Fibroblast of mammary gland (primary cell): Measurements from ENCODE around the gene EIF4A3.

Experiments used
- DNase-seq: peaks from one replicate; pipeline ENCODE4 v3.0.0-alpha.2; 2010; ENCODE audit warnings: low read depth
- H3K4me3 ChIP-seq: 2 replicates; pipeline ENCODE4 v1.5.1; 2011; ENCODE audit warnings: low read depth, mild to moderate bottlenecking, low read length, moderate library complexity; ENCODE audit not compliant: control insufficient read depth
- TF ChIP-seq, protein P1 (sequence below): conservative IDR thresholded peaks from 2 replicates; pipeline ENCODE4 v1.5.1; 2011; ENCODE audit warnings: low read depth, low read length, inconsistent platforms; ENCODE audit not compliant: control insufficient read depth, insufficient read depth

Gene EIF4A3

DNA sequence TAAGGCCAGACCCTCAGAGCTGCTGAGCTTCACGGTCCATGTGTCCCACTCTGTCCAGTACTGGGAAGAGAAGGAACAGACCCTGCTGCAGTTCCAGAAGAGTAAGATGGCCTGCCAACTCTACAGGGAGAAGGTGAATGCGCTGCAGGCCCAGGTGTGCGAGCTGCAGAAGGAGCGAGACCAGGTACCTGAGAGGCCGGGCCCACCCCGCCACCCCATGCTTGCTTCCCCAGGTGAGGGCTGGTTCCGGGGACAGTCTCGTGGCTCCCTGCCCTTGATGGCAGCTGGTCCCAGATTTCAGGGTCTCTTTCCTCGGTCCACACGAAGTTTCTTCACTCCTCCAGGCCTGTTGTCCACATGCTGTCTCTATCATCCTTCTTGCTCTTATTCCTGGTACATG lies 43.8 kb upstream of the EIF4A3 start:
- TF ChIP-seq, protein P1, sequence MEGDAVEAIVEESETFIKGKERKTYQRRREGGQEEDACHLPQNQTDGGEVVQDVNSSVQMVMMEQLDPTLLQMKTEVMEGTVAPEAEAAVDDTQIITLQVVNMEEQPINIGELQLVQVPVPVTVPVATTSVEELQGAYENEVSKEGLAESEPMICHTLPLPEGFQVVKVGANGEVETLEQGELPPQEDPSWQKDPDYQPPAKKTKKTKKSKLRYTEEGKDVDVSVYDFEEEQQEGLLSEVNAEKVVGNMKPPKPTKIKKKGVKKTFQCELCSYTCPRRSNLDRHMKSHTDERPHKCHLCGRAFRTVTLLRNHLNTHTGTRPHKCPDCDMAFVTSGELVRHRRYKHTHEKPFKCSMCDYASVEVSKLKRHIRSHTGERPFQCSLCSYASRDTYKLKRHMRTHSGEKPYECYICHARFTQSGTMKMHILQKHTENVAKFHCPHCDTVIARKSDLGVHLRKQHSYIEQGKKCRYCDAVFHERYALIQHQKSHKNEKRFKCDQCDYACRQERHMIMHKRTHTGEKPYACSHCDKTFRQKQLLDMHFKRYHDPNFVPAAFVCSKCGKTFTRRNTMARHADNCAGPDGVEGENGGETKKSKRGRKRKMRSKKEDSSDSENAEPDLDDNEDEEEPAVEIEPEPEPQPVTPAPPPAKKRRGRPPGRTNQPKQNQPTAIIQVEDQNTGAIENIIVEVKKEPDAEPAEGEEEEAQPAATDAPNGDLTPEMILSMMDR = no peak

DNA sequence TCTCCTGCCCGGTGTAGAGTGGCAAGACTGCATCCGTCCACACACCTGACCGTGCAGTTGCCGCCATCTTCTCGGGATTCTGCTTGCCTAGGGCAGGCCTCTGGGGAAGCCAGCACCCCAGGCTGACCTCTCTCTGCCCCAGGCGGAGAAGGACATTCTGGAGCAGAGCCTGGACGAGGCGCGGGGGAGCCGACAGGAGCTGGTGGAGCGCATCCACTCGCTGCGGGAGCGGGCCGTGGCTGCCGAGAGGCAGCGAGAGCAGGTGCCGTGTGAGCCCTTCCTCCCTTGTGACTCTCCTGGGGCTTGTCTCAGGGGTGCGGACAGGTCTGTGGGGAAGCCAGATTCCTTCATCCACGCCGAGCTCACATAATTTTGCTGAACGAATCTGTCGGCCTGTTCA lies 42.7 kb upstream of the EIF4A3 start:
- TF ChIP-seq, protein P1 = no peak
- DNase-seq = no peak
- H3K4me3 ChIP-seq = no peak overlapping the region

More for the DNA sequence above, 43.8 kb upstream of the EIF4A3 start:
- no peak overlapping the region for H3K4me3 ChIP-seq
- DNase-seq = no peak

DNA sequence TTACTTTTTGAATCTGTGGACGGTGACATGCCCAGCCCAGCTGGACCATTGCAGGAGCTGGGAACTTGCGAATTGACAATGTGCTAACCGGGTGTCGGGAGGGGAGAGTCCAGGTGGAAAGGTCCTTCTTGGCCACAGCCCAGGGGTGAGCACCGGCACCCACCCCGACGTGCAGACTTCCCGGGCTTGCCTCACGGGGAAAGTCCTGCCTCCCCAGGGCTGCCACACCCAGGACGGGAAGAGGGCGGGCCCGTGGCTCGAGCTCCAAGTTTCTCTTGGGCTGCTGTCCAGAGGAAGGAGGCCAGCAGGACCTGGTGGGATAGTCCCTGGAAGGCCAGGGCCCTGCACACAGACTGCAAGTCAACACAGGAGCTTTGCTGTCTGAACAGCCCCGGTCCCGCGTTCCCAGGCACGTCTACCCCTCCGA lies 40.6 kb upstream of the EIF4A3 start:
- H3K4me3 ChIP-seq = peak overlapping the region; percentile 54
- DNase-seq = peak; percentile 61
- TF ChIP-seq, protein P1 = no peak

DNA sequence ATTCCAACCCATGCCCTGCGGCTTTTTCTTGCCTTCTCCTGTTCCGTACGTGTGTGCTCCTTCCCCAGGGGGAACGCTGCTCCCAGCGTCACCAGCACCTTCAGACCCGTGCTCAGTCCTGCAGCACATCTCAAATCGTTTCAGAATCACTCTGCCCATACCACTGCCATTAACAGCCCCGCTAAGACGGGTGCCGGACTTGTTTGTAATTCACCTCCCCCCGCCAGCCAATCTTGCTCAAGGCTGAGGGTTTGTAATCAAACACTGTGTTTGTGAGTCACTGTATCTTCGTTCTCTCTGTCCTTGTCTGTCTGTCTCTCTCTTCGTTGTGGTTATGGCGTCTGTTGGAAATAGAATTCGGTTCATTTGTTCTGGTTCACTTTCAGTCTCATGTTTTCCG lies 40.2 kb upstream of the EIF4A3 start:
- TF ChIP-seq, protein P1 = no peak
- DNase-seq = peak; percentile 76
- H3K4me3 ChIP-seq = peak overlapping the region; percentile 54

DNA sequence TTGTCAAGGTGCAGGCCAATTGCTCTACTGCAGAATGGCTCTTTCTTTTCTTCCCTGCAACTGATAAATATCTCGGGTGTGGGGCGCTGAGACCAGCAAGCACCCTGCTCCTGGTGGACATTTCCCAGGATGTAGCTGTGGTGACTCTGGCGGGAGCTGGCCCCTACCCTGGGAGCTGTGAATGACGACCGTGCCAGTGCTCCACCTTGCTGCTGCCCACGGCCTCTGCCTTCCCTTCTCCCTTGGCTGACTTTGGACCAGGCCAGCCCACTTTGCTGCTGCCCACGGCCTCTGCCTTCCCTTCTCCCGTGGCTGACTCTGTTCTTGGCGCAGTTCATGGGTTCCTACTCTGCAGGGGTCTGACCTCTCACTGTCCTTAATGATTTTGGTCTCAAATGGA lies 39.0 kb upstream of the EIF4A3 start:
- TF ChIP-seq, protein P1 = no peak
- DNase-seq = no peak
- no peak overlapping the region for H3K4me3 ChIP-seq

DNA sequence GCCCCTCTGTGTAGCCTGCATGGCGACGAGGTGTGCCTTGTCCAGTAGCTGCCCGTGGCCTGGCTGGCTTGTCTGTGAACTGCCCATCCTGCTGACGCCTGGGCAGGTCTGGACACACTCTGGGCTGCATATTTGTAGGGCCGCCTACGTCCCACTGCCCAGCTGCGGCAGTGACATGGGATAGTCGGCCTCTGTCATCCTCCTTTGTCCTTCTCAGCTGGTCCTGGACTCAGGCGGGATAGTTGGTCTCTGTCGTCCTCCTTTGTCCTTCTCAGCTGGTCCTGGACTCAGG lies 37.4 kb upstream of the EIF4A3 start:
- TF ChIP-seq, protein P1 = no peak
- no peak overlapping the region for H3K4me3 ChIP-seq
- DNase-seq = no peak
